Endothelial cell of umbilical vein (primary cell): ENCODE results near the gene ZNF778. TPM values are rescaled to one million over a fixed set of nuclear protein-coding genes. Genes with fewer than 3 reads are reported as not detected.

Experiments used
- BruUV-seq: library from RNA; stranded (reverse); fragments of 400-500 nt; replicated peaks from 2 replicates; lab custom pipeline; 2021; lab: Mats Ljungman, UMichigan
- CTCF ChIA-PET: fragments of 300-600, 350-600 bp; sonication (Branson Sonifier 250); formaldehyde crosslinking; loops from one replicate; lab custom pipeline; 2021; ENCODE audit warnings: antibody characterized with exemption, inconsistent platforms; lab: Charles Lee
- POLR2A ChIA-PET: fragments of 300-600, 350-600 bp; sonication (Branson Sonifier 250); formaldehyde crosslinking; loops from one replicate; lab custom pipeline; 2021; ENCODE audit warnings: antibody characterized with exemption, inconsistent platforms; lab: Charles Lee
- DNase-seq: peaks from one replicate; pipeline ENCODE4 v3.0.0-alpha.2; 2011; ENCODE audit warnings: low read depth, low spot score
- FAIRE-seq: peaks from 2 replicates; lab custom pipeline; 2011; peaks lifted over from hg19 to GRCh38; lab: Jason Lieb, UNC
- H2AFZ ChIP-seq: 2 replicates; pipeline ENCODE4 v1.6.0; 2012; ENCODE audit warnings: low read depth, low read length, control low read depth, inconsistent platforms
- H3K27ac ChIP-seq: 2 replicates; pipeline ENCODE4 v1.5.1; 2011; ENCODE audit warnings: low read depth, mild to moderate bottlenecking, control low read depth, low read length, moderate library complexity; ENCODE audit not compliant: insufficient read depth
- H3K27me3 ChIP-seq, 2 experiments: 2 replicates each; pipeline versions ENCODE4 v1.6.0 to v1.6.1; 2011; ENCODE audit warnings: low read length in 2 of 2, mixed read lengths in 1 of 2; ENCODE audit not compliant: control insufficient read depth in 2 of 2, insufficient read depth in 2 of 2
- H3K36me3 ChIP-seq, 2 experiments: 2 replicates in 1 of 2; 3 replicates in 1 of 2; pipeline ENCODE4 v1.5.1; 2011; ENCODE audit warnings: low read length in 2 of 2, mild to moderate bottlenecking in 1 of 2, moderate library complexity in 1 of 2; ENCODE audit not compliant: control insufficient read depth in 2 of 2, insufficient read depth in 2 of 2; ENCODE audit errors: extremely low read depth in 1 of 2
- H3K4me1 ChIP-seq: 3 replicates; pipeline ENCODE4 v1.5.1; 2011; ENCODE audit warnings: mild to moderate bottlenecking, low read length; ENCODE audit not compliant: control insufficient read depth, insufficient read depth; ENCODE audit errors: extremely low read depth
- H3K4me2 ChIP-seq: 2 replicates; pipeline ENCODE4 v1.6.1; 2011; ENCODE audit warnings: low read length, control low read depth, mixed read lengths; ENCODE audit not compliant: insufficient read depth
- H3K4me3 ChIP-seq, 3 experiments: fragments of 200-600 bp in 1 of 3; sonication (generic), shearing (Covaris generic) in 1 of 3; replicated peaks in 1 of 3; 2 replicates each; pipeline ENCODE4 v1.5.1; 2011 to 2016; ENCODE audit warnings: control low read depth in 3 of 3, low read length in 3 of 3, mild to moderate bottlenecking in 2 of 3, inconsistent platforms in 1 of 3, low read depth in 1 of 3, moderate library complexity in 1 of 3; ENCODE audit not compliant: insufficient read depth in 1 of 3
- H3K79me2 ChIP-seq: 2 replicates; pipeline ENCODE4 v1.6.0; 2012; ENCODE audit warnings: low read length, inconsistent platforms; ENCODE audit not compliant: control insufficient read depth, insufficient read depth
- H3K9ac ChIP-seq: replicated peaks from 2 replicates; pipeline ENCODE3; 2011; ENCODE audit warnings: low read length, control low read depth; ENCODE audit not compliant: insufficient read depth; ENCODE audit errors: extremely low read depth
- H3K9me1 ChIP-seq: replicated peaks from 3 replicates; pipeline ENCODE4 v1.6.0; 2011; ENCODE audit warnings: mild to moderate bottlenecking, low read length; ENCODE audit not compliant: control insufficient read depth, insufficient read depth; ENCODE audit errors: extremely low read depth
- H3K9me3 ChIP-seq: replicated peaks from 2 replicates; pipeline ENCODE4 v1.5.1; 2012; ENCODE audit warnings: low read length, inconsistent platforms; ENCODE audit not compliant: control insufficient read depth, insufficient read depth
- H4K20me1 ChIP-seq: replicated peaks from 2 replicates; pipeline ENCODE3; 2011; ENCODE audit warnings: mild to moderate bottlenecking, low read length; ENCODE audit not compliant: control insufficient read depth, insufficient read depth; ENCODE audit errors: extremely low read depth
- EZH2 ChIP-seq: IDR thresholded peaks from 2 replicates; pipeline ENCODE4 v1.6.1; 2012; ENCODE audit warnings: borderline replicate concordance, low read depth, mild to moderate bottlenecking, moderate library complexity, low read length, inconsistent platforms; ENCODE audit not compliant: severe bottlenecking
- FOS ChIP-seq: IDR thresholded peaks from 2 replicates; pipeline ENCODE4 v1.6.1; 2011; ENCODE audit warnings: mild to moderate bottlenecking, low read length, moderate library complexity, borderline replicate concordance; ENCODE audit not compliant: insufficient read depth
- GATA2 ChIP-seq: IDR thresholded peaks from 2 replicates; pipeline ENCODE4 v1.7.0; 2011; ENCODE audit warnings: low read depth, mild to moderate bottlenecking, moderate library complexity, mixed read lengths, low read length; ENCODE audit not compliant: insufficient read length, insufficient read depth
- JUN ChIP-seq: IDR thresholded peaks from 2 replicates; pipeline ENCODE4 v1.6.1; 2011; ENCODE audit warnings: borderline replicate concordance, low read depth; ENCODE audit not compliant: insufficient read length, insufficient read depth
- MYC ChIP-seq: IDR thresholded peaks from one replicate; pipeline ENCODE4 v1.6.1; 2011; ENCODE audit warnings: mild to moderate bottlenecking, low read depth, low read length
- POLR2A ChIP-seq: IDR thresholded peaks from 2 replicates; pipeline ENCODE4 v1.6.1; 2012; ENCODE audit warnings: low read depth, mild to moderate bottlenecking, control low read depth, low read length
- POLR2AphosphoS5 ChIP-seq: IDR thresholded peaks from 2 replicates; pipeline ENCODE4 v1.6.1; 2012; ENCODE audit warnings: low read depth, mild to moderate bottlenecking, control low read depth, low read length, moderate library complexity; ENCODE audit not compliant: insufficient read depth
- dilution Hi-C: fragments of 300-500 bp; cut with MboI; formaldehyde crosslinking; loops from one replicate; pipeline ENCODE4 v1.15.0; 2019; ENCODE audit warnings: low sequenced_read_pairs; ENCODE audit not compliant: extremely low pct_ligation_motif_present
- intact Hi-C: fragments of 100-400 bp; cut with micrococcal nuclease; formaldehyde crosslinking; loops from one replicate; pipeline ENCODE4 v1.10.0; 2022
- polyA plus RNA-seq, 4 experiments: library from polyadenylated mRNA; depleted of rRNA in 3 of 4; stranded (reverse) in 3 of 4; unstranded in 1 of 4; fragments of >200 nt; gene quantifications; 2 replicates each; pipeline versions ENCODE4 v1.2.1 to v1.2.3, GENCODE V29; 2011 to 2012; ENCODE audit warnings: missing spikeins in 1 of 4
- total RNA-seq: library from RNA; stranded (reverse); gene quantifications from 2 replicates; pipeline ENCODE4 v1.2.3, GENCODE V29; 2021
- TF ChIP-seq, protein P1 (sequence below), 2 donors: IDR thresholded peaks; 1 replicate in 1 of 2; 2 replicates in 1 of 2; pipeline ENCODE4 v1.5.1; 2011; ENCODE audit warnings: low read length in 2 of 2, mild to moderate bottlenecking in 2 of 2, moderate library complexity in 2 of 2, control low read depth in 1 of 2, inconsistent platforms in 1 of 2, low read depth in 1 of 2; ENCODE audit not compliant: insufficient read depth in 1 of 2; ENCODE audit errors: extremely low read depth in 1 of 2
- TF ChIP-seq, protein P2 (sequence below): IDR thresholded peaks from 2 replicates; pipeline ENCODE4 v1.6.1; 2011; ENCODE audit not compliant: insufficient read depth, insufficient read length

ZNF778 gene
- total and polyA plus RNA-seq, 2 donors (not counting 3 experiments of a cell fraction or from before 2014, with no cell fraction given) = 3.8 to 10.9 TPM

DNA sequence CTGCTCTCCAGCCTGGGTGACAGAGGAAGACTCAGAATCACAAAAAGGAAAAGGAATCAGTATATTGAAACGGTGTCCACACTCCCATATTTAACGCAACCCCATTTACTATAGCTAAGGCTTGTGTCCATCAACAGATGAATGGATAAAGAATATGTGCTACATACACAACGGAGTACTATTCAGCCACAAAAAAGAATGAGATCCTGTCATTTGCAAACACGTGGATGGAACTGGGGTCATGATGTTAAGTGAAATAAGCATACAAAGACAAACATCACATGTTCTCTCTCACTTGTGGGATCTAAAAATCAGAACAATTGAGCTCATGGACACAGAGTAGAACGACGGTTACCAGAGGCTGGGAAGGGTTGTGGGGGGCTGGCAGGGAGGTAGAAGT lies 55.1 kb downstream of the ZNF778 start:
- dilution Hi-C loops = no loop called here
- Histone ChIP-seq H3K79me2 (peaks cover 7% of the 10 kb centered on the region), H3K27me3 (no peaks in the 10 kb centered on the region), H3K4me2 (no peak overlapping the region), H3K4me3 (no peak overlapping the region), H2AFZ (no peak overlapping the region), H3K27ac (no peak overlapping the region), H3K9me1 (no peaks in the 10 kb centered on the region), H3K9ac (no peak overlapping the region), H3K36me3 (peaks cover 7 to 38% of the 10 kb centered on the region in 2 experiments), H4K20me1 (no peaks in the 10 kb centered on the region), H3K4me1 (no peaks in the 10 kb centered on the region), H3K9me3 (no peaks in the 10 kb centered on the region)
- intact Hi-C loops = no loop called here
- DNase-seq (no peak), FAIRE-seq (no peak)
- TF ChIP-seq POLR2AphosphoS5 (no peak), FOS (no peak), MYC (no peak), EZH2 (no peak), GATA2 (no peak), POLR2A (no peak), JUN (no peak)
- TF ChIP-seq, protein P1, sequence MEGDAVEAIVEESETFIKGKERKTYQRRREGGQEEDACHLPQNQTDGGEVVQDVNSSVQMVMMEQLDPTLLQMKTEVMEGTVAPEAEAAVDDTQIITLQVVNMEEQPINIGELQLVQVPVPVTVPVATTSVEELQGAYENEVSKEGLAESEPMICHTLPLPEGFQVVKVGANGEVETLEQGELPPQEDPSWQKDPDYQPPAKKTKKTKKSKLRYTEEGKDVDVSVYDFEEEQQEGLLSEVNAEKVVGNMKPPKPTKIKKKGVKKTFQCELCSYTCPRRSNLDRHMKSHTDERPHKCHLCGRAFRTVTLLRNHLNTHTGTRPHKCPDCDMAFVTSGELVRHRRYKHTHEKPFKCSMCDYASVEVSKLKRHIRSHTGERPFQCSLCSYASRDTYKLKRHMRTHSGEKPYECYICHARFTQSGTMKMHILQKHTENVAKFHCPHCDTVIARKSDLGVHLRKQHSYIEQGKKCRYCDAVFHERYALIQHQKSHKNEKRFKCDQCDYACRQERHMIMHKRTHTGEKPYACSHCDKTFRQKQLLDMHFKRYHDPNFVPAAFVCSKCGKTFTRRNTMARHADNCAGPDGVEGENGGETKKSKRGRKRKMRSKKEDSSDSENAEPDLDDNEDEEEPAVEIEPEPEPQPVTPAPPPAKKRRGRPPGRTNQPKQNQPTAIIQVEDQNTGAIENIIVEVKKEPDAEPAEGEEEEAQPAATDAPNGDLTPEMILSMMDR (IDR thresholded peaks at IDR 0.05; ENCODE audit: extremely low read depth in 1 of 2, insufficient read depth in 1 of 2, low read depth in 1 of 2, low read length in 2 of 2) = no peak
- TF ChIP-seq, protein P2, sequence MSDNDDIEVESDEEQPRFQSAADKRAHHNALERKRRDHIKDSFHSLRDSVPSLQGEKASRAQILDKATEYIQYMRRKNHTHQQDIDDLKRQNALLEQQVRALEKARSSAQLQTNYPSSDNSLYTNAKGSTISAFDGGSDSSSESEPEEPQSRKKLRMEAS = no peak
- BruUV-seq = no TSS peak
- CTCF ChIA-PET = interaction anchor here (1.2 kb wide), 1 partner anchor 9 kb away, joined by 3 read pairs; no protein-coding TSS in a partner anchor
- POLR2A ChIA-PET = no interaction called here
